Measurements from ENCODE around the gene ILF2.

The ILF2 gene

GRCh38 chr1:153626477-153626903 lies 44.3 kb downstream of the ILF2 start:
- no peak for DNase-seq

DNA sequence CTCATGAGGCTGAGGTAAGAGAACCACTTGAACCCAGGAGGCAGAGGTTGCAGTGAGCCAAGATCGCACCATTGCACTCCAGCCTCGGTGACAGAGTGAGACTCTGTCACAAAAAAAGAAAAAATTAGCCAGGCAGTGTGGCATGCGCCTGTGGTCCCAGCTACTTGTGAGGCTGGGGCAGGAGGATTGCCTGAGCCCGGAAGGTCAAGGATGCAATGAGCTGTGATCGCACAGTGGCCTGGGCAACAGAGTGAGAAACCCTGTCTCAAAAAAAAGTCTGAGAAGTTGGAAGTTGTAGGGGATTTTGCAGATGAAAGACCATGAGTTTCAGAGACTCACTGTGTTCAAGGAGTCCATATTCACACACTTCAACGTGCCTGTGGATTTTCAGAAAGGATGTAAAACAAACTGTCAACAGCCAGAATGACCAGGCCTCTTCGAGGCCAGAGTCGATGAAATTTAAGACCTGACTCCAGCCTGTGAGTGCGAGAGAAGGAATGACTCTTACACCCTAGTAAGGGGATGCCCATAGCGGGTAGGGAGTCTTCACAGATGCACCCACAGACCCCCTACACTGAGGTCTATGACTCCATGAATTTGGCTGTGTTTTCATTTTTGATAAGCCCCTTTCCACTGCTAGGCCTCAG lies 45.7 kb downstream of the ILF2 start:
- no peak for DNase-seq

DNA sequence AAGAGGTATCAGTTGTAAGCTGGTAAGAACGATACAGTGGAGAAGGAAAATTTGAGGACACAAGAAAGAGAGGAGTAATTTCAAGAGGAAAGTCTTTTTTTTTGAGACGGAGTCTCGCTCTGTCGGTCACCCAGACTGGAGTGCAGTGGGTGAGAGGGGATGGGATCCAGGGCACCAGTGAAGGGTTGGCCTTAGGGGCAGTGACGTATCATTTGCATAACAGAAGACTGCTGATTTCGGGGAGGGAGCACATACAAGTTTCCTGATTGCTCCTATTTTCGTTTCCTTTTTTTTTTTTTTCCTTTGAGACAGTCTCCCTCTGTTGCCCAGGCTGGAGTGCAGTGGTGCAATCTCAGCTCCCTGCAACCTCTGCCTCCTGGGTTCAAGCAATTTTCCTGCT lies 47.7 kb downstream of the ILF2 start:
- no peak for DNase-seq

DNA sequence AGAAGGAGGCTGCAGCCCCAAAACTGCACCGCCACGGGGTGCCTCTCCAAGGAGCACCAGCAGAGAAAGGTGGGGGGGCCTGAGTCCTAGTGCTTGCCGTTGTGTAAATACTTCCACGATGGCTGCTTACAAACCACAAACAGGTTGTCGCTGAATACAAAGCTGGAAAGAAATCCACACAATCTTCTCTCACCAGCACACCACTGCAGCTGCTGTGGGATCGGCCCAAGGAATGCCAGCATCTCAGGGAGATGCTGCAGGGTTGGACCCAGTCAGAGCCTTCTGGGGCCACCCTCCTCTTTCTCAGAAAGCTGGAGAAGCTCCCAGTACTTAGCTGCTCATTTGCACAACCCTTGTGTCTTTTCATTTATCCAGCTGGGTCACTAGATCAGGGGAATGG lies 51.6 kb downstream of the ILF2 start:
- DNase-seq, result no peak

- DNase-seq, result no peak
Measured at GRCh38 chr1:153617663-153618062, 53.1 kb downstream of the ILF2 start.

DNA sequence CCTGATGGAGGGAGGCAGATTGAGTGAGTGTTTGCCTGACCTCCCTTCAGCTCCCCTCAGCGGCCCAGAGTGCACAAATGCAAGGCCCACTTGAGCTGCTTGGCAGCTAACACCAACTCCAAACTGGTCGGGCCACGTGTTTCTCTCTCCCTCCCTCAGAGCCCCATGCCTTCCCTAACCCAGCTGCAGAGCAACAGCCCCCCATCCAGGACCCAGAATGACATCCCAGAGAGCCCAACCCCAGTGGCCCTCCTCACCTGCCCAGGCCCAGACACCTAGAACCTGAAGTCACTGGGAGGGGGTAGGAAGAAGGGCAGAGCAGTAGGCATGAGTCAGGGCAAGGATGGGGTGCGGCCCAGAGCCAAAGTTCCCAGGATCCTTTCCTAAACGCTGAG lies 53.9 kb downstream of the ILF2 start:
- DNase-seq, result no peak

GRCh38 chr1:153616144-153616916 lies 54.5 kb downstream of the ILF2 start, which contains the start of gene S100A14:
TSS of gene S100A14 (minus strand) at chr1:153616325. CDS start at chr1:153615858, 467 bp downstream.
- no peak for DNase-seq

DNA sequence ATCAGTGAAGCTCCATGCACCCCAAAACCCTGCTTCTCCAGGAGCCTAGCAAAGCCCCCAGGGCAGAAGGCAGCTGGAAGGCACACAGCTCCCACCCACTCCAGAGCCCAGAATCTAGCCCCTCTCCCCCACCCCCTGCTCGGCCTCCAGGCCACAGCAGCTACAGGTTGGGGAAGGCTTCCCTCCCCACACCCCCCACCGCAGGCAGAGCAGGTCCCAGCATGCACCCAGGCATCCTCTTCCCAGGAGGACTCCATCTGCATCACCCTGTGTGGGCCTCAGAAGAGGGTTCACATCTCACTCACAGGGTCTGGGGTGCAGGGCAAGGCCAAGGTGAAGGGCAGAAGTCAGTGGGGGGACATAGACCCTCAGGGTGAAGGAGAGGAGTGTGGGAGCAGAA lies 55.4 kb downstream of the ILF2 start:
- no peak for DNase-seq

- DNase-seq, result no peak
Measured at GRCh38 chr1:153614906-153615305, 55.9 kb downstream of the ILF2 start.

DNA sequence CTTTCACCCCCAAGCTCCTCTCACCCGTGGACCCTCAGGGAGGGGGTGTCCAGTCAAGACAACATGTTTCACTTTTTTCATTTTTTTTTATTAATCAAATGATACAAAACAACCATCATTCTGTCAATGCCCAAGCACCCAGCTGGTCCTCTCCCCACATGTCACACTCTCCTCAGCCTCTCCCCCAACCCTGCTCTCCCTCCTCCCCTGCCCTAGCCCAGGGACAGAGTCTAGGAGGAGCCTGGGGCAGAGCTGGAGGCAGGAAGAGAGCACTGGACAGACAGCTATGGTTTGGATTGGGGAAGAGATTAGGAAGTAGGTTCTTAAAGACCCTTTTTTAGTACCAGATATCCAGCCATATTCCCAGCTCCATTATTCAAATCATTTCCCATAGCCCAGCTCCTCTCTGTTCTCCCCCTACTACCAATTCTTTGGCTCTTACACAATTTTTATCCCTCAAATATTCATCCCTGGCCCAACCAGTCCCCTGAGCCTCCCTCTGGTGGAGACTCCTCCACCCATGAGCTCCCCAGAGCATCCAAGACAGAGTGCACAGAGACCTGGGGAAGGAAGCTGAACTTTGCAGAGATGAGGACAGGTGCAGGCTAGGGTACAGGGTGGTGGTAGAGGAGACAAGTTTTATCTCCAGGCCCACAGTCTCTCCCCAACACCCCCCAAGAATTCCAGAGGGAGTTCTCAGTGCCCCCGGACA lies 56.4 kb downstream of the ILF2 start:
- DNase-seq, result no peak

DNA sequence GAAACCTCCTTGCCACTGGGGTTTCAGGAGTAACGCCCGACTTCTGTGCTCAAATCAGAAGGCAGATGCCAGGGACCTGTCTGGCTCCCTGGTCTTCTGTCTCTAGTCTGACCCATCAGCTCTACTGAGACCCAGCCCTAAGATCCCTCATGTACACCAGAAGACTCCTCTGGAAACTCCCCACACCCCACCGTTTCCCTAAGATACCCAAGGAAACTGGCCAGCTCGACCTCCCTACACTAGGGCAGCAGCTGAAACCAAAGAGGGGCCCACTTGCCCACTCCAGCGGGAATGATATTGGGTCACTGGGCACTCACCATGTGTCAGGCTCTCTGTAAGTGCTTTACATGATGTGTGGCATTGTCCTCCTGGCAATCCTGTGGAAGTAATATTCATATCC lies 57.4 kb downstream of the ILF2 start:
- DNase-seq, result no peak

DNA sequence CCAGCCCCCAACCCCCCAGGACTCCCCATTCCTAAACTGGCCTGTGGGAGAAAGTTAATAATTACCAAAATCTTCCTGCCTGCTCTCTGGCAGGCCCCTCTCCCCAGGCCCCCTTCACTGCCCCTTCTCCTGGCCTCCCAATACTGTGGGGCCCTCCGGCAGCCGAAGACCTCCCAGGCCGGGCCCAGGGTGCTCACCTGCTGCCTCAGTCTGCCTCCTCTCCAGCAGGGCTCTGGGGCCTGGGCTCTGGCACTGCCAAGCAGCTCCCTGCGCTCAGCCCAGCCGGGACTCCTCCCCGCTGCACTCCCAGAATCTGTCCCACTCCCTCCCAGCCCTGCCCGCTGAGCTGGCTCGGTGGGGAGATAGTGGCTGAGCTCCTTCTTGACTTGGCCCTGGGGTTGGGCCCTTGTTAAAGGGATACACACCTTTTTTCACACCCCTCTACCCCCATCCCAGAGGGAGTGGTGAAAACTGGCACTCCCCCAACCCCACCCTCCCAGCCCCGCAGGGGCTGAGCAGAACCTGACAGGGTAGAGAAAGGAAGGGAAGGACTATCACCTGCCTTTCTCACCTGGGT lies 58.0 kb downstream of the ILF2 start, which contains the start of gene S100A16:
S100A16 (minus strand) TSS at position 383 of the 577 bp plus-strand sequence. CDS start 4,986 bp downstream, outside the sequence.
- no peak for DNase-seq

GRCh38 chr1:153612111-153612754 lies 58.6 kb downstream of the ILF2 start:
- no peak for DNase-seq

Data from NCI-H1930 (cell line).